HEK293 (cell line): Measurements from ENCODE around the gene TCF12.

Source experiments
- CTCF ChIA-PET: fragments of 350-600 bp; formaldehyde crosslinking; extraction: SDS; loops from one replicate; lab custom pipeline; 2021; ENCODE audit warnings: antibody characterized with exemption; lab: Yijun Ruan, JAX
- POLR2A ChIA-PET: fragments of 300-600 bp; formaldehyde crosslinking; extraction: SDS; loops from one replicate; lab custom pipeline; 2020; ENCODE audit warnings: antibody characterized with exemption, inconsistent platforms; lab: Yijun Ruan, JAX
- H3K27ac ChIP-seq: fragments of 200-500 bp; sonication (Bioruptor generic); 2 replicates; pipeline ENCODE4 v1.5.1; 2014; ENCODE audit warnings: low read depth, low read length, control low read depth, inconsistent platforms; ENCODE audit errors: extremely low read depth
- H3K36me3 ChIP-seq, 2 experiments: fragments of 200-500 bp in 1 of 2; sonication (Bioruptor generic) in 1 of 2; 1 replicate in 1 of 2; 2 replicates in 1 of 2; pipeline ENCODE4 v1.5.1; 2014 to 2017; ENCODE audit warnings: inconsistent platforms in 2 of 2, low read length in 2 of 2; ENCODE audit not compliant: control insufficient read depth in 2 of 2, insufficient read depth in 1 of 2
- H3K4me1 ChIP-seq: fragments of 200-500 bp; sonication (Bioruptor generic); 2 replicates; pipeline ENCODE4 v1.5.1; 2014; ENCODE audit warnings: mild to moderate bottlenecking, low read length, inconsistent platforms; ENCODE audit not compliant: control insufficient read depth, insufficient read depth
- H3K4me3 ChIP-seq: 2 replicates; pipeline ENCODE4 v1.5.1; 2011; ENCODE audit warnings: low read depth, mild to moderate bottlenecking, control low read depth, low read length, moderate library complexity
- H3K9me3 ChIP-seq: fragments of 200-500 bp; sonication (Bioruptor generic); 2 replicates; pipeline ENCODE4 v1.5.1; 2014; ENCODE audit warnings: low read depth, low read length, inconsistent platforms; ENCODE audit not compliant: control insufficient read depth, insufficient read depth
- BCL11B ChIP-seq: fragments of 450-650 bp; formaldehyde crosslinking; IDR thresholded peaks from 2 replicates; pipeline ENCODE4 v1.5.1; 2016; ENCODE audit warnings: low read depth, missing biosample characterization, missing genetic modification characterization
- KLF1 ChIP-seq: fragments of 450-650 bp; formaldehyde crosslinking; IDR thresholded peaks from 2 replicates; pipeline ENCODE4 v1.5.1; 2016; ENCODE audit warnings: missing biosample characterization, missing genetic modification characterization
- PRDM2 ChIP-seq: fragments of 450-650 bp; formaldehyde crosslinking; IDR thresholded peaks from 2 replicates; pipeline ENCODE4 v1.5.1; 2016; ENCODE audit warnings: missing biosample characterization, missing genetic modification characterization, borderline replicate concordance
- REST ChIP-seq: fragments of 450-650 bp; formaldehyde crosslinking; IDR thresholded peaks from 2 replicates; pipeline ENCODE4 v1.5.1; 2016; ENCODE audit warnings: missing biosample characterization, missing genetic modification characterization
- ZBTB10 ChIP-seq: fragments of 450-650 bp; formaldehyde crosslinking; IDR thresholded peaks from 2 replicates; pipeline ENCODE4 v1.5.1; 2016; ENCODE audit warnings: missing biosample characterization, missing genetic modification characterization
- ZBTB44 ChIP-seq: fragments of 450-650 bp; IDR thresholded peaks from 2 replicates; pipeline ENCODE4 v1.5.1; 2018; ENCODE audit warnings: missing biosample characterization, mild to moderate bottlenecking, missing genetic modification characterization
- ZEB2 ChIP-seq: fragments of 450-650 bp; formaldehyde crosslinking; IDR thresholded peaks from 2 replicates; pipeline ENCODE4 v1.5.1; 2016; ENCODE audit warnings: missing biosample characterization, missing genetic modification characterization
- ZNF394 ChIP-seq: fragments of 450-650 bp; formaldehyde crosslinking; IDR thresholded peaks from 2 replicates; pipeline ENCODE4 v1.5.1; 2016; ENCODE audit warnings: missing biosample characterization, missing genetic modification characterization, mild to moderate bottlenecking, moderate library complexity, borderline replicate concordance
- ZNF623 ChIP-seq: fragments of 450-650 bp; formaldehyde crosslinking; IDR thresholded peaks from 2 replicates; pipeline ENCODE4 v1.5.1; 2016; ENCODE audit warnings: missing biosample characterization, missing genetic modification characterization
- ZNF785 ChIP-seq: fragments of 450-650 bp; formaldehyde crosslinking; IDR thresholded peaks from 2 replicates; pipeline ENCODE4 v1.5.1; 2016; ENCODE audit warnings: missing biosample characterization, missing genetic modification characterization
- ZNF843 ChIP-seq: fragments of 450-650 bp; formaldehyde crosslinking; IDR thresholded peaks from 2 replicates; pipeline ENCODE4 v1.5.1; 2016; ENCODE audit warnings: missing biosample characterization, missing genetic modification characterization

Gene TCF12

GRCh38 chr15:57330619-57331340 lies 412.3 kb downstream of the TCF12 start:
- H3K36me3 ChIP-seq = no peaks in the 10 kb centered on the region
- no peak overlapping the region for H3K4me3 ChIP-seq
- POLR2A ChIA-PET = no interaction called here
- no peaks in the 10 kb centered on the region for H3K9me3 ChIP-seq
- no peaks in the 10 kb centered on the region for H3K4me1 ChIP-seq
- TF ChIP-seq ZNF394 (tag by site-specific recombination) = no peak
- TF ChIP-seq ZEB2 (tag by site-specific recombination) = no peak
- TF ChIP-seq ZNF843 = no peak
- no peak for TF ChIP-seq REST (tag by site-specific recombination)
- no peak for TF ChIP-seq KLF1
- no peak for TF ChIP-seq BCL11B (tag by site-specific recombination)
- no peak for TF ChIP-seq PRDM2
- TF ChIP-seq ZBTB44 (tag by site-specific recombination) = no peak
- no peak for TF ChIP-seq ZBTB10 (tag by site-specific recombination)
- no peak for TF ChIP-seq ZNF785
- no peak for TF ChIP-seq ZNF623 (tag by site-specific recombination)
- H3K27ac ChIP-seq = no peak overlapping the region
- CTCF ChIA-PET = interaction anchor here (0.5 to 1.2 kb wide), 2 partner anchors 15 to 221 kb away, joined by 3 to 4 read pairs; no protein-coding TSS in a partner anchor
